Measurements from ENCODE around the gene KANSL1L. TPM values are rescaled to one million over a fixed set of nuclear protein-coding genes. Genes with fewer than 3 reads are reported as not detected.

Gene KANSL1L
- total RNA-seq, 2 experiments from 2014 or later = 4.8 to 5.4 TPM

DNA sequence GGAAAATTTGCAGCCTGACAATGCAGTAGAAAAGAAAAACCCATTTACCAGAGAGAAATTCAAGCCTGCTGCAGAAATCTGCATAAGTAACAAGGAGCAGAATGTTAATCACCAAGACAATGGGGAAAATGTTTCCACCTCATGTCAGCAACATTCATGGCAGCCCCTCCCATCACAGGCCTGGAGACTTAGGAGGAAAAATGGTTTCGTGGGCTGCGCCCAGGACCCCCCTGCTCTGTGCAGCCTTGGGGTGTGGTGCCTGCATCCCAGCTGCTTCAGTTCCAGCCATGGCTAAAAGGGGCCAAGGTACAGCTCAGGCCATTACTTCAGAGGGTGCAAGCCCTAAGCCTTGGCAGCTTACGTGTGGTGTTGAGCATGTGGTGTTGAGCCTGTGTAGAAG, 115.4 kb downstream of the KANSL1L start:
- H3K9me3 Mint-ChIP-seq = peaks cover 19% of the 10 kb centered on the region
- CTCF ChIA-PET = no interaction called here

DNA sequence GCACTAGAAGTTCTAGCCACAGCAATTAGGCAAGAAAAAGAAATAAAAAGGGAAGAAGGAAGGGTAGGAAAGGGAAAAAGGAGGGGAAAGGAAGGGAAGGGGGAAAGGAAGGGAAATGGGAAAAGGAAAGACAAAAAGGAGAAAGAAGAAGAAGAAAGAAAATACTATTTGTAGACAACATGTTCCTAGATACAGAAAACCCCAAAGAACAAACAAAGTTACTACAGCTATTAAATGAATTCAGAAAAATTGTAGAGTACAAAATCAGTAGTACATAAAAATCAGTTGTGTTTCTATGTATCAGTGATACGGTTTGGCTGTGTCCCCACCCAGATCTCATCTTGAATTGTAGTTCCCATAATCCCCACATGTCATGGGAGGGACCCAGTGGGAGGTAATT, 116.5 kb downstream of the KANSL1L start:
- TF ChIP-seq, protein P1, sequence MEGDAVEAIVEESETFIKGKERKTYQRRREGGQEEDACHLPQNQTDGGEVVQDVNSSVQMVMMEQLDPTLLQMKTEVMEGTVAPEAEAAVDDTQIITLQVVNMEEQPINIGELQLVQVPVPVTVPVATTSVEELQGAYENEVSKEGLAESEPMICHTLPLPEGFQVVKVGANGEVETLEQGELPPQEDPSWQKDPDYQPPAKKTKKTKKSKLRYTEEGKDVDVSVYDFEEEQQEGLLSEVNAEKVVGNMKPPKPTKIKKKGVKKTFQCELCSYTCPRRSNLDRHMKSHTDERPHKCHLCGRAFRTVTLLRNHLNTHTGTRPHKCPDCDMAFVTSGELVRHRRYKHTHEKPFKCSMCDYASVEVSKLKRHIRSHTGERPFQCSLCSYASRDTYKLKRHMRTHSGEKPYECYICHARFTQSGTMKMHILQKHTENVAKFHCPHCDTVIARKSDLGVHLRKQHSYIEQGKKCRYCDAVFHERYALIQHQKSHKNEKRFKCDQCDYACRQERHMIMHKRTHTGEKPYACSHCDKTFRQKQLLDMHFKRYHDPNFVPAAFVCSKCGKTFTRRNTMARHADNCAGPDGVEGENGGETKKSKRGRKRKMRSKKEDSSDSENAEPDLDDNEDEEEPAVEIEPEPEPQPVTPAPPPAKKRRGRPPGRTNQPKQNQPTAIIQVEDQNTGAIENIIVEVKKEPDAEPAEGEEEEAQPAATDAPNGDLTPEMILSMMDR (IDR thresholded peaks at IDR 0.05) = no peak
- DNase-seq (no peak), ATAC-seq (no peak)
- H3K27me3 Mint-ChIP-seq = no peaks in the 10 kb centered on the region
- H3K27ac Mint-ChIP-seq = no peak overlapping the region
- peaks cover 19% of the 10 kb centered on the region for H3K9me3 Mint-ChIP-seq
- CTCF ChIA-PET = no interaction called here
- H3K4me3 Mint-ChIP-seq = no peak overlapping the region
- intact Hi-C loops (cut with micrococcal nuclease) = no loop called here
- POLR2A ChIA-PET = no interaction called here
- H3K4me1 Mint-ChIP-seq (ENCODE audit: low read depth) = no peaks in the 10 kb centered on the region
- H3K36me3 Mint-ChIP-seq (ENCODE audit: low read depth) = peaks cover 7% of the 10 kb centered on the region

More for the DNA sequence above, 115.4 kb downstream of the KANSL1L start:
- Mint-ChIP-seq H3K36me3 (ENCODE audit: low read depth) (peaks cover 7% of the 10 kb centered on the region), H3K4me3 (no peak overlapping the region), H3K27me3 (no peaks in the 10 kb centered on the region), H3K27ac (no peak overlapping the region), H3K4me1 (ENCODE audit: low read depth) (no peaks in the 10 kb centered on the region)
- DNase-seq (no peak), ATAC-seq (no peak)
- intact Hi-C loops (cut with micrococcal nuclease) = no loop called here
- POLR2A ChIA-PET = no interaction called here
- TF ChIP-seq, protein P1 (IDR thresholded peaks at IDR 0.05) = no peak

DNA sequence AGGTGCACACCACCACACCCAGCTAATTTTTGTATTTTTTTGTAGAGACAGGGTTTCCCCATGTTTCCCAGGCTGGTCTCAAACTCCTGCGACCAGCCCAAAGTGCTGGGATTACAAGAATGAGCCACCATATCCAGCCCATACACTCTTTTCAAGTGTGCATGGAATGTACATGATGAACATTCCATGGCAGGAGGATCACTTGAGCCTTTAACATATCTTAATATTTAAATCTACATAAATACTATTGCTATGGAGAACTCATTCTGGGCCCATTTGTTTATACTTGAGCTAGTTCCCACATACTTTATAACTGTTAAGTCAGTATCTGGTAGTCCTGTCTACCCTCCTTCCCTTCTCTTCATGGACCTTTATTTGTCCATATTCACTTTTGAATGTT, 120.3 kb downstream of the KANSL1L start:
- Mint-ChIP-seq H3K36me3 (ENCODE audit: low read depth) (peaks cover 17% of the 10 kb centered on the region), H3K9me3 (peaks cover 14% of the 10 kb centered on the region), H3K4me1 (ENCODE audit: low read depth) (no peaks in the 10 kb centered on the region), H3K27me3 (no peaks in the 10 kb centered on the region), H3K4me3 (no peak overlapping the region), H3K27ac (no peak overlapping the region)
- TF ChIP-seq, protein P1 (IDR thresholded peaks at IDR 0.05) = no peak
- intact Hi-C loops (cut with micrococcal nuclease) = no loop called here
- CTCF ChIA-PET = interaction anchor here (1.4 kb wide), 1 partner anchor 10 kb away, joined by 4 read pairs; no protein-coding TSS in a partner anchor
- POLR2A ChIA-PET = no interaction called here
- no peak for ATAC-seq
- DNase-seq = no peak

DNA sequence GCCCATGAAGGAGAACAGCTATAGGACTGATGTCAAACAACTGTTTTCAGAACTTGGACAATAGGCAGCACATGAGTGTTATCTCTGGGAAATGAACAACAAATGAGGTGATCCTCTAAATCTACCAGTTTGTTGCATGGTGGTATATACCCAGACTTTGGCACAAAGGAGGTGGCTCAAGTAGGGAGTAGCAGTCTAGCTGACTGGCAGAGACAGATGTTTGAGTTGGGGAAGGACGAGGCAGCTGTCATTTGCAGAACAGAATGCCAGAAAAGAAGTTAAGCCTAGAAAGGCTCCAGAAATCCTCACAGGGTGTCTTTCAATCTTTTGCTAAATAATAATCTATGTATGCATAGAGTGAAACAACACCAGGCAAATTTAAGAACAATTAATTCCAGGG, 121.4 kb downstream of the KANSL1L start:
- CTCF ChIA-PET = interaction anchor here (1.4 kb wide), 1 partner anchor 9 kb away, joined by 4 read pairs; no protein-coding TSS in a partner anchor
- no peaks in the 10 kb centered on the region for H3K27me3 Mint-ChIP-seq
- H3K9me3 Mint-ChIP-seq = peaks cover 6% of the 10 kb centered on the region
- TF ChIP-seq, protein P1 (IDR thresholded peaks at IDR 0.05) = no peak
- peaks cover 17% of the 10 kb centered on the region for H3K36me3 Mint-ChIP-seq (ENCODE audit: low read depth)
- no peaks in the 10 kb centered on the region for H3K4me1 Mint-ChIP-seq (ENCODE audit: low read depth)
- intact Hi-C loops (cut with micrococcal nuclease) = no loop called here
- H3K4me3 Mint-ChIP-seq = no peak overlapping the region
- H3K27ac Mint-ChIP-seq = no peak overlapping the region
- POLR2A ChIA-PET = no interaction called here
- no peak for ATAC-seq
- no peak for DNase-seq

DNA sequence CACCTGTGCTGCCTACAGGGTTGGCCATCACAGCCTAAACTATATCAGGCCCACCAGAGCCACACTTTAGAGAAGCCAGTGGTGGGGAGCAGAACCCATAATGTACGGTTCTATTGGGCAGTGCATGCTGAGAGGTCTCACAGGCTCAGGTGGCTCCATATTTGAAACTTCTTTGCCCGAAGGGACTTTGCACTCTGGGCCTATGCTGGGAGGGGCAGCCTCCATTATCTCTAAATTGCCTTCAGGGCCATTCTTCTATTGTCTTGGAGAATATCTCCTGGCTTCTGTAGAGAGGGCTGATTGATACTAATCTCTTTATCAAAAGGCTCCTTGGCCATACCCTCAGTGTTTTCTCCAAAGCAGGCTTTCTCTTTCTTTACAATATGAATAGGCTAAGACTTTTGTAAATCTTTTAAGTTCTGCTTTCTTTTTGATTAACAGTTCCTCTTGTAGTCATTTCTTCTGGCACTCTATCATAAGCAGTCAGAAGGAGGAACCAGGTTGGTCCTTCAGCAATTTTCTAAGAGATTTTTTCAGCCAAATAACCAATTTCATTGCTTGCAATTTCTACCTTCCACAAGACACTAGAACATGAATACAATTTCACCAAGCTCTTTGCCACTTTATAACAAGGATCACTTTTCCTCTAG, 124.2 kb downstream of the KANSL1L start:
- no peaks in the 10 kb centered on the region for H3K4me1 Mint-ChIP-seq (ENCODE audit: low read depth)
- POLR2A ChIA-PET = no interaction called here
- ATAC-seq = no peak
- DNase-seq = no peak
- intact Hi-C loops (cut with micrococcal nuclease) = no loop called here
- H3K9me3 Mint-ChIP-seq = peaks cover 2% of the 10 kb centered on the region
- no peak overlapping the region for H3K27ac Mint-ChIP-seq
- no peaks in the 10 kb centered on the region for H3K27me3 Mint-ChIP-seq
- H3K4me3 Mint-ChIP-seq = no peak overlapping the region
- TF ChIP-seq, protein P1 (IDR thresholded peaks at IDR 0.05) = no peak
- H3K36me3 Mint-ChIP-seq (ENCODE audit: low read depth) = peaks cover 13% of the 10 kb centered on the region
- CTCF ChIA-PET = interaction anchor here (1.2 kb wide), 1 partner anchor 146 kb away, joined by 3 read pairs; no protein-coding TSS in a partner anchor
